ENCODE data around the gene DUS2.
"Not testable (repeated sequence)": the region's sequence is repeated elsewhere in the genome, so short reads cannot be mapped to it uniquely, and the experiment has no call there.

DNA sequence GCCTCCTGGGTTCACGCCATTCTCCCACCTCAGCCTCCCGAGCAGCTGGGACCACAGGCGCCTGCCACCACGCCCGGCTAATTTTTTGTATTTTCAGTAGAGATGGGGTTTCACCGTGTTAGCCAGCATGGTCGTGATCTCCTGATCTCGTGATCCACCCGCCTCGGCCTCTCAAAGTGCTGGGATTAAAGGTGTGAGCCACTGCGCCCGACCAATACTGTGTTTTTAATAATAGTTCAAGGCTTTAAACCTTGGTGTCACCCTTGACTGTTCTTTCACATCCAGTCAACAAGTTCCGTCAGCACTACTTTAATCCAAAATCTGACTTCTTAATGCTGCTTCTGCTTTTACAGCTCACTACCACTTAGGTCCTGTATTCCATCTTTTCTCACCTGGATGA is 95.9 kb downstream of the DUS2 start:
- not testable (repeated sequence) for TF ChIP-seq ZNF263 (CRISPR knock-in tag; IDR thresholded peaks at IDR 0.05; ENCODE audit: low read depth); MAX (CRISPR knock-in tag; IDR thresholded peaks at IDR 0.05); GABPB1 (CRISPR knock-in tag; IDR thresholded peaks at IDR 0.05); SP1 (CRISPR knock-in tag; conservative IDR thresholded peaks at IDR 0.05)
